LNCAP (cell line): Measurements from ENCODE around the gene TTC28.

Source experiments
- CTCF ChIP-seq: fragments of 450-650 bp; IDR thresholded peaks from 2 replicates; pipeline ENCODE4 v1.5.1; 2017; ENCODE audit warnings: mild to moderate bottlenecking

TTC28 gene

GRCh38 chr22:27952779-27953178 is 726.9 kb downstream of the TTC28 start:
- no peak for TF ChIP-seq CTCF

- no peak for TF ChIP-seq CTCF
These were observed 727.5 kb downstream of the TTC28 start for GRCh38 chr22:27952091-27952490.

GRCh38 chr22:27949421-27949820 is 730.2 kb downstream of the TTC28 start:
- no peak for TF ChIP-seq CTCF

- no peak for TF ChIP-seq CTCF
These were observed 731.1 kb downstream of the TTC28 start for GRCh38 chr22:27948569-27948968.

- TF ChIP-seq CTCF: no peak
These were observed 732.2 kb downstream of the TTC28 start for GRCh38 chr22:27947448-27947847.

- no peak for TF ChIP-seq CTCF
These were observed 738.5 kb downstream of the TTC28 start for GRCh38 chr22:27941143-27941542.

GRCh38 chr22:27937453-27937852 is 742.2 kb downstream of the TTC28 start:
- TF ChIP-seq CTCF: peak; percentile 25; the same call in 1 of the 2 replicates

GRCh38 chr22:27935897-27936296 is 743.7 kb downstream of the TTC28 start:
- no peak for TF ChIP-seq CTCF
